ENCODE data around the gene SPATA32. TPM values are rescaled to one million over a fixed set of nuclear protein-coding genes. Genes with fewer than 3 reads are reported as not detected.
A peak's percentile ranks its signal among the peaks of the same experiment; 100 is the strongest.

Gene SPATA32
- total RNA-seq (0.45 TPM in 1 of 2 replicates, not detected in the other), polyA plus RNA-seq (not detected in 2 replicates)

GRCh38 chr17:45261577-45262515 lies at the start of gene SPATA32:
SPATA32 (minus strand) TSS chr17:45262094; CDS start chr17:45262016, 78 bp downstream.
- Histone ChIP-seq H3K4me1 (ENCODE audit: low read depth) (peaks cover 10% of the 10 kb centered on the region), H3K27me3 (peaks cover 4% of the 10 kb centered on the region), H3K9me3 (ENCODE audit: low read depth) (no peaks in the 10 kb centered on the region), H3K27ac (no peak within 1 kb of the TSS), H3K4me3 (peak within 1 kb of the TSS; percentile 40), H3K36me3 (peaks cover 3% of the 10 kb centered on the region)
- no peak for TF ChIP-seq CTCF (IDR thresholded peaks at IDR 0.05; ENCODE audit: low read depth, low read length)
- peak; percentile 43 to 63 for DNase-seq (ENCODE audit: low read depth in 1 of 2, low spot score in 1 of 2)

- no peak overlapping the region for H3K27ac ChIP-seq
- no peak for DNase-seq (ENCODE audit: low read depth in 1 of 2, low spot score in 1 of 2)
- H3K36me3 ChIP-seq: no peaks in the 10 kb centered on the region
- no peaks in the 10 kb centered on the region for H3K27me3 ChIP-seq
- peak; percentile 11 for TF ChIP-seq CTCF (IDR thresholded peaks at IDR 0.05; ENCODE audit: low read depth, low read length)
- H3K4me1 ChIP-seq (ENCODE audit: low read depth): peaks cover 26% of the 10 kb centered on the region
- no peak overlapping the region for H3K4me3 ChIP-seq
- H3K9me3 ChIP-seq (ENCODE audit: low read depth): no peaks in the 10 kb centered on the region
Measured at GRCh38 chr17:45311401-45311759, 49.5 kb upstream of the SPATA32 start.

GRCh38 chr17:45310380-45311324 lies 48.8 kb upstream of the SPATA32 start:
- peaks cover 21% of the 10 kb centered on the region for H3K4me1 ChIP-seq (ENCODE audit: low read depth)
- TF ChIP-seq CTCF (IDR thresholded peaks at IDR 0.05; ENCODE audit: low read depth, low read length): no peak
- no peak overlapping the region for H3K27ac ChIP-seq

GRCh38 chr17:45309400-45309799 lies 47.5 kb upstream of the SPATA32 start:
- Histone ChIP-seq H3K27ac (no peak overlapping the region), H3K4me1 (ENCODE audit: low read depth) (peaks cover 17% of the 10 kb centered on the region), H3K4me3 (no peak overlapping the region), H3K27me3 (no peaks in the 10 kb centered on the region), H3K9me3 (ENCODE audit: low read depth) (no peaks in the 10 kb centered on the region), H3K36me3 (no peaks in the 10 kb centered on the region)
- no peak for DNase-seq (ENCODE audit: low read depth in 1 of 2, low spot score in 1 of 2)
- no peak for TF ChIP-seq CTCF (IDR thresholded peaks at IDR 0.05; ENCODE audit: low read depth, low read length)

More at GRCh38 chr17:45310380-45311324, 48.8 kb upstream of the SPATA32 start:
- no peaks in the 10 kb centered on the region for H3K27me3 ChIP-seq
- H3K9me3 ChIP-seq (ENCODE audit: low read depth): no peaks in the 10 kb centered on the region
- peak in 1 of 2 donors; percentile 50 for DNase-seq (ENCODE audit: low read depth in 1 of 2, low spot score in 1 of 2)
- no peaks in the 10 kb centered on the region for H3K36me3 ChIP-seq
- H3K4me3 ChIP-seq: no peak overlapping the region

- Histone ChIP-seq H3K36me3 (no peaks in the 10 kb centered on the region), H3K4me1 (ENCODE audit: low read depth) (peaks cover 17% of the 10 kb centered on the region), H3K9me3 (ENCODE audit: low read depth) (no peaks in the 10 kb centered on the region), H3K4me3 (no peak overlapping the region), H3K27me3 (no peaks in the 10 kb centered on the region), H3K27ac (no peak overlapping the region)
- TF ChIP-seq CTCF (IDR thresholded peaks at IDR 0.05; ENCODE audit: low read depth, low read length): no peak
- DNase-seq (ENCODE audit: low read depth in 1 of 2, low spot score in 1 of 2): no peak
Measured at GRCh38 chr17:45308840-45309239, 46.9 kb upstream of the SPATA32 start.

Data from cardiac muscle cell (in vitro differentiated cells and primary cell).